ENCODE data around the gene DHRS12. TPM values are rescaled to one million over a fixed set of nuclear protein-coding genes. Genes with fewer than 3 reads are reported as not detected.

The DHRS12 gene, protein sequence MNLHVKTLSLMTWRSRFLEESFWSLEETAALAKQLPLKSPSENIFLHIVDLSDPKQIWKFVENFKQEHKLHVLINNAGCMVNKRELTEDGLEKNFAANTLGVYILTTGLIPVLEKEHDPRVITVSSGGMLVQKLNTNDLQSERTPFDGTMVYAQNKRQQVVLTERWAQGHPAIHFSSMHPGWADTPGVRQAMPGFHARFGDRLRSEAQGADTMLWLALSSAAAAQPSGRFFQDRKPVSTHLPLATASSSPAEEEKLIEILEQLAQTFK
- 2.8 and 3.6 TPM in 2 replicates for total RNA-seq (2014; rRNA removed; shearing (Covaris generic))

DNA sequence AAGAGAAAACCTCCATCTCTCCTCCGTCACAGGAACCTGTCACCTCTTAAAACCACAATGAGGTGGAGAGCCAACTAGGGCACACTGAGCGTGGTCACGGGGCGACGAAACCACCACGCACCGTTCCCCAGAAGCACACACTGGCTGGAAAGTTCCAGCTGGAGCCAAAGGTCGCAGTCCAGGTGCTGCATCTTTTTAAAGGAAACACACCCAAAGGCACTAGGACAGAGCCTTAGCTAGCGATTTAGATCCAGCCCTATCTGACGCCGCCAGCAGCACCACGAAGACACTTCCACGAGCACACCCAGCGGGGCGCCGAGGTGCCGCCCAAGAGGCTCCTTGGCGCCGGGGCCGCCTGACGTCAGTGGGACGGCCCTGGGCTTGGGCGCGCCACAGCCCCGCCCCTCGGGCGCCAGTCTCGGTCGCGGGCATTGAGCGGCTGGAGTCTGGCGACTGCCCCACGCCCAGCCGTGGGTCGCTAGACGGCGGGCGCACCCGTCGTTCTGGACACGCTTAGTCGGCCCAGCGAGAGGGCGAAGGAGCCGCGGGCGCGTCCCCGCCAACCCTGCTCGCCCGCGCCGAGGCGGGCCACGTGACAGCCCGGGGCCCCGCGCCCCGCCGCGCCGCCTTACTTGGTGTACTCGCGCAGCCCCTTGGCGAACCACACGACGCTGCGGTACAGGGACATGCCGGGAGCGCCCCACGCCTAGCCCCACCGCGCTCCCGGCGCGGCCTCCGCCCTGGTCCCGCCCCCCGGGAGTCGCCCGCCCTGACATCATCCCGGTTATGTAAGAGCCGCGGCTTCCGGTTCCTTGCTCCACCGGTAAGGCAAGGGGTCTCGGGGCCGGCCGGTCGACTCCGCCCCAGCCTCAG, at the start of gene DHRS12:
Gene DHRS12, minus strand, starts transcription at position 742 of the 873 bp plus-strand sequence. CDS start 4,504 bp downstream, outside the sequence.
- DNase-seq (ENCODE audit: low read depth) = peak; percentile 80

DNA sequence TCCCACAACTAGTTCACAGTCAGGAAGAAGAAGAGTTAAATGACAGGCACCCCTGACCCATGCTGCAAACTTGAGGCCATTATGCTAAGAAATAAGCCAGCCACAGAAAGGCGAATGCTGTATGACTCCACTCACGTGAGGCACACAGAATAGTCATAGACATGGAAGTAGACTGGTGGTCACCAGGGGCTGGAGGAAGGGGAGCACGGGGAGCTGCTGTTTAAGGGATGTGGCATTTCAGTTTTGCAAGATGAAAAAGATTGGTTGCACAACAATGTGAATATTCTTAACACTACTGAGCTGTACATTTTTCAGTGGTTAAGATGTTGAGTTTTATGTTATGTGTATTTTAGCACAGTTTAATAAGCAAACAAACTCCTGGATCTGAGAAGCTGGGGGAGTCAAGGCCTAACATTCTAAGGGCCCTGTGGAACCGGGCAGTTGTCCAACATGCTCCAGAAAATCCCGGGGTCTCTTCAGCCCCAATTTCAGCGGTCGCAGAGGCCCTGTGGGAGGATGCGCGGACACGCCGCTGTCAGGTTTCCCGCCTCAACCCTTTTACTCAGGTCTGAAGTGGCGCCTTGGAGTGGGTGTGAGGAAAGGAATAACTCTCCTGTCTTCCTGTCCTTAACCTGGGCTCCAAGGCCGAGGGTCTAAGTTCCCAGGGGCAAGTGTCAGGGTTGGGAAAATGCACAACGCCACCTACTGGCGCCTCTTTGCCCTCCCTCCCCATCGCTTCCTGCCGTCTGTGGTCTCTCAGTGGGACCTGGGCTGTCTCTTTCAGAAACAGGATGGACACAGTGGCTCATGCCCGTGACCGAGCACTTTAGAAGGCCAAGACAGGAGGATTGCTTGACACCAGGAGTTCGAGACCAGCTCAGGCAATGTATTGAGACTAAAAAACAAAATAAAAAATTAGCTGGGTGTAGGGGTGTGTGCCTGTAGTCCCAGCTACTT, 45.5 kb upstream of the DHRS12 start:
- no peak for DNase-seq (ENCODE audit: low read depth)

DNA sequence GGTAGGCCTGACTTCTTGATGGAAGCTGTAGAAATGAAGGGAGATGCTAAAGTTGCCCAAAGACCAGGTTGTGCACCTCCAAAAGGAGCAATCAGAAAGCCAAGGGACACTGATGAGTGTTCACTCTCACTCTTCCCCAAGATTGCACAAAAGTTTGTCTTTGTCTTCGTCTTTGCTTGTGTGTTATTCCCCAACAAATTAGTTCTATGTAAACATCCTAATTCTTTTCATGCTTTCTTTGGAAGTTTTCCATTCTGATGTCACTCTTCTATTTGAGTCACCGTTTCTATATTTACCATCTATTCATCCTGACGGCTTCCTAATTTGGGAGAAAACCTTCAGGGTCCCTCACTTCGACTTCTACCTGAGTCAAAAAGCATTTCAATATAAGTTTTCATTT, 44.7 kb upstream of the DHRS12 start:
- DNase-seq (ENCODE audit: low read depth) = peak; percentile 25

DNA sequence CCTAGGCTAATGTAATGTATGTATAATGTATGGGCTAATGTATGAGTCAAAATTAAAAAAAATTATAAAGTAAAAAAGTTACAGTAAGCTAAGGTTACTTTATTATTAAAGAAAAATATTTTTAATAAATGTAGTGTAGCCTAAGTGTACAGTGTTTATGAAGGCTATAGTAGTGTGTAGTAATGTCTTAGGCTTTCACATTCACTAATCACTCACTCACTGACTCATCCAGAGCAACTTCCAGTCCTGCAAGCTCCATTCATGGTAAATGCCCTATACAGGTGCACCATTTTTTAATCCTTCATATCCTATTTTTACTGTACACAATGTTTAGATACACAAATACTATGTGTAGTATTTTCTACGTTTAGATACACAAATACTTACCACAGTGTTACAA, 42.8 kb upstream of the DHRS12 start:
- no peak for DNase-seq (ENCODE audit: low read depth)

DNA sequence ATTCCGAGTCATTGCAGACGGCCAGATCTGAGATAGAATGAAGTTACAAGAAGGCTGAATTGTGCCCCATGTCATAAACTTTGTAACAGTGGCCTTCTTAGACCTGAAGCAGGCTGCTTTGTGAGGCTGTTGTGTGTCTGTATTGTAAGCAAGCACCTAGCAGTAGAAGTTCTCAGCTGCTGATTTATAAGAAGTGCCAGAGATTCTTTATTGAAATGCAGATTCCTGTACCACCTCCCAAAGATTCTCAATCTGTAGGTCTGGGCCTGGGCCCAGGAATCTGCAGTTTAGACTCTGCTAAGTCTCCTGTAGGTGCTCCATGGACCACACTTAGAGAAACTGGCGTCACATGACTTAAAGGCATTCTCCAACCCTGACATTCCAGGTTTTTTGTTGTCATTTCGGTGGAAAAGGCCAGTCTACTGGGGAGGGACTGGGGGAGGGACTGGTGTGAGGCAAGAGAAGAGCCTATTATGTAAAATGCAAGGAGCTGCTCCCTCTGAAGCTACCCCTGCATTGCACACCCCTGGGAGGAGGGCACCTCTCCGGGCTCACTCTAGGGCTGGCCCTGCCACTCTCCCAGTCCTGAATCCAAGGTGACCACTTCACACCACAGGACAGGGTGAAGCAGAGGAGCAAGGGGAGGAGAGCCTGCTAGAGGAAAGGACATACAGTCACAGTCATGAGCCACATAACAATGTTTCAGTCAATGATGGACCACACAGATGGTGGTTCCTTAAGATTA, 41.8 kb upstream of the DHRS12 start:
- no peak for DNase-seq (ENCODE audit: low read depth)

DNA sequence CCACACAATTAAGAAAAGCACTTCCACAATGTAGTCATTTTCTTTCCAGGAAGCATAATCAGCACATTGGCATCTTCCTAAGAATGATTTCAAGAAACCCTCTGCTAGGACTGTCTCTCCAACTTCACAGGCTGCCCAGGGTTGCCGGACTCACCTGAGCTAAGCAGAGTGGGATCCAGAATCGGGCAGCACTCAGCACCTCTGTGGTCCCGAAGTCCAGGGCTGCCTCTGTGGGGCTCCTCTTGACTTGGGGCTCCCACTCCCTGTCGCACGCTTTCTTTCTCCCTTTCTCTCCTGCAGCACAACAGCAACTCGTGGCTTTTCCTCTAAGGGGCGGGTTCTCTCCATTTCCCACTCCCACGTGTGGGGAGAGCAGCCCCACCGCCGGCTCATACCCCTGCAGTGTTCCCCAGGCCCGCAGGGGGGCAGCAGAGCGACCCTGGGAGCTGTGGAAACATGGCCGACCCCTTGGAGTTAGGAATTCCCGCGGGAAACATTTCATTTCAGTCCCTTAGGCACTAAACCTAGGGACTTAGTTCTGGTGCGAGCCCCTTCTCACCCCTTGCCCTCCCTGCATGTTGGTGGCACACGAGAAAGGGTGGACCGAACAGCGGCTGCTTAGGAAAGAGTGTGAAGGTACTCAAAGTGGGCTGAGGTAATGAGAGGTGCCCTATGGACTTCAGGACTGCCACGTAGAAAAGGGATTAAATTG, 41.1 kb upstream of the DHRS12 start, which contains the start of gene TMEM272:
Gene TMEM272, minus strand, starts transcription at position 316 of the 712 bp plus-strand sequence. CDS start 6,647 bp downstream, outside the sequence.
- peak; percentile 52 for DNase-seq (ENCODE audit: low read depth)

DNA sequence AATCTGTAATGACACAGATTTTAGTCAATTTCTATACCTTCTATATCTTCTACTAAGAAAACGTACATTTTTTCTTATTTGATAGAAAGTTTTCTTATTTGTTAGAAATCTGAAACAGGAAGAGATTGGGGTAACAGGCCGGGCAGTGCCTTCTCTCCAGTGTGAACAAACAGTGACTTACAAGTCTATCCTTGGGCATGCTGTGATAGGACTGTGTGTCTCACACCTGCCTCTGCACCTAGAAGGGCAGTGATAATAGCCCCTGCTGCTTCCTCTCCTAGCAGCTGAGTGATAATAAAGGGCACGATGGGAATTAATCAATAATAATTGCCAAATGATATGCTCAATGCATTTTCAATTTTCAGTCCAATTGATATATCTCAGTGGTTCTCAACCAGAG, 39.6 kb upstream of the DHRS12 start:
- no peak for DNase-seq (ENCODE audit: low read depth)

DNA sequence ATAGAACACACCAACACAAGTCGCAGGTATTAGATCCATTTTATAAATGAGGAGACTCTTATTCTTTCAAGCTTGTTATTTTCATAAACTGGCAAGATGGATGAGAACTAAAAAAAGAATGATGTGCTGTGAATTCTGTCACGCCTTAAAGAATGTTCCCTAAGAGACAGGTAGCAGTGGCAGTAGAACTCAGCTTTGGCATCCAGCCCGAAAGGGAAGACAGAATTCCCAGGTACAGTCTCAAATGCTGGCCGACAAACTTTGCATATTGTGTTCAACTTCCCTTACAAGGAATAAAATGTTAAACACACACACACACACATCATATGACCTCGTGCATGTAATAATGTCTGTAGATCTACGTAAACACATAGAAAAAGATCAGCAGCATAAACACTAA, 37.8 kb upstream of the DHRS12 start:
- DNase-seq (ENCODE audit: low read depth) = no peak

DNA sequence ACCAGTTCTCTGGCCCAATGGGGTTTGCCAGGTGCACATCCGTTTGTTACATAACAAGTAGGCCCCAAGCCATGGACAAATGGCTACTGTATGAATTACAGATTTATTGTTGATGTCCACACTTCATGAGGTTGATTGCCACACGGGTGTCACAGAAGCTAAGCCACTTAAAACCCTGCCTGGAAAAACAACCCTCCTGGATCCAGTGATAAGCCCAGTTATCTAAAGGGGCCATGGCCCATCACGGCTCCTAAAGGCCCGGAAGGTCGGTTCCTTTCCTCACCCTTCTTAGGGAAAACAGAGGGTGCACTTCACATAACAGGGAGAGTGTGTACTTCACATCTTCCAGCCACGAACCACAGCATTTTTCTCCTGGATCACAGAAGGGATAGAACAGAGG, 37.0 kb upstream of the DHRS12 start:
- no peak for DNase-seq (ENCODE audit: low read depth)

DNA sequence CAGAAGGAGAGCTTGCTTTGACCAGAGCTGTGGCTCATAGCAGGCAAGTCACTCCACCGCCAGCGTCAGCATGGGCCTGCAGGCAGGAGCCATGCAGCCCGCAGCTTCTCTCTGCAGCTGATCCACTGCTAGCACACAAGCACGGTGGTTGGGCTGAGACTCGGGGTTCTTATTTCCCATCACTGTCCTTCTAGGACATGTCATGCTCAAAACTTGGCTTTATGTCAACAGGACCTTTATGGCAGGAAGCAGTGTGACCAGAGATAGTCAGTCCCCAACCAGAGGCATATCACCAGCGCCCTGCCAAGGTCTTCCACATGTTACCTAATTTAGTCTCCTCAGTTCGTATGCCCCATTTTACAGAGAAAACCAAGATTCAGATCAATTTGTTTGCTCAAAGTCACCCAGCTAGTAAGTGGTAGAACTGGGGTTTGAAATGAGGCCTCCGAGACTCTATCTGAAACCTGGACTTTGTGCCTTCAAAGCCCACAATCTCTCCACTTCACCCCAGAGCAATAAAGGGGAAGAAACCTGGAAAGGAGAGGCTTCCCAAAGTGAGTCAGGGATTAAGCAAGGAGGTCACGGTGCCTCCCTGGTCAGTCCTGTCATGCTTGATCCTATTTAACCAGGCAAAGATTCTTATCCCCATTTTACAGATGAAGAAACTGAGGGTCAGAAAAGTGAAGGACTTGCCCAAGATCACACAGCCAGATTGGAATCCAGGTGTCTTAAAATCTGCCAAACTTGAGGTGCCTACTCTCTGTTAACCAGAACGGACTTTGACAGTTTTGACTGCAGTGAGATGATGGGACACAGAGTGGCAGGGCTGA, 36.0 kb upstream of the DHRS12 start:
- no peak for DNase-seq (ENCODE audit: low read depth)

DNA sequence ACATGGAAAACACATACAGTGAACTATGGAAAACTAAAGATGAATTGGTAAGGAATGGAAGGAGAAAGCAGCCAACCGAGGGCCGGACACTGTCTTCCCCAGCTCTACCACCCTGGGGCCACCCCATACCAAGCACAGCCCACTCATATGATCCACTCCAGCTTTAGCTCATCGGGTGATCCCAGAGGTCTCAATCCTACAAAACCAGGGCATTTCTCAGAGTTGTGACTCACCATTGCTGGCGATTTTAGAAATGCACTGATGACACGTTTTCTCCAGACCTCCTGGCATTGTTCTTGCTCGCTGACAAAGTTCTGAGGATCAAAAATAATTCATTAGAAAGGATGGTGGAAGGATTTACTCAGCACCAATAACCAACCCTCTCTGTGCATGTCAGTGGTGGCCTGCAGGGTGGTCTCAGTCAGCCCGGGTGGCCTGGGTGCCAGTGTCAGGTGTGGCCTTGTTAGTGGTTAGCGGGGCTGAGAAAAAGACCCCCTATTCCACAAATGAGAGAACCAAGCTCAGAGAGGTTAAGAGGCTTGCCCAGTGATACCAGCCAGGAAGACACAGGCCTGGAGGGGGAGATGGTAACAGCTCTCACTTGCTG, 34.4 kb upstream of the DHRS12 start:
- DNase-seq (ENCODE audit: low read depth) = peak; percentile 36

DNA sequence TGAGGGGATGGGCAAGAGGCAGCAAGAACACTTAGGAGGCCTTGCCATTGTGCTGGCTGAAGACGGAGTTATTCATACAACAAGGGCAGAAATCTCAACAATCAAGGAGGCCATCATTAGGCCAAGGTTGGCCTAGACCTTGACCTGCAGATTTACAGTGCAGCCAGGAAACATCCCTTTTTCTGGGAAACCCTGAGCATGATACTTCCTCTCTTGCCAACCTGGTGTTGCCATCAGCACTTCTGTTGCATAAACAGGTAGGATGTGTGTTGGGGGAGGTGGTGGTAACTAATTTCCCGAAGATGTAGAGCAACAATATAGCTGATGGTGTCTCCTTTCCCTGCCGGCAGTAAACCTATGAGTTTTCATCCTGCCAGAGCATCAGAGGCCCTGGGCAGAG, 33.1 kb upstream of the DHRS12 start:
- DNase-seq (ENCODE audit: low read depth) = no peak

DNA sequence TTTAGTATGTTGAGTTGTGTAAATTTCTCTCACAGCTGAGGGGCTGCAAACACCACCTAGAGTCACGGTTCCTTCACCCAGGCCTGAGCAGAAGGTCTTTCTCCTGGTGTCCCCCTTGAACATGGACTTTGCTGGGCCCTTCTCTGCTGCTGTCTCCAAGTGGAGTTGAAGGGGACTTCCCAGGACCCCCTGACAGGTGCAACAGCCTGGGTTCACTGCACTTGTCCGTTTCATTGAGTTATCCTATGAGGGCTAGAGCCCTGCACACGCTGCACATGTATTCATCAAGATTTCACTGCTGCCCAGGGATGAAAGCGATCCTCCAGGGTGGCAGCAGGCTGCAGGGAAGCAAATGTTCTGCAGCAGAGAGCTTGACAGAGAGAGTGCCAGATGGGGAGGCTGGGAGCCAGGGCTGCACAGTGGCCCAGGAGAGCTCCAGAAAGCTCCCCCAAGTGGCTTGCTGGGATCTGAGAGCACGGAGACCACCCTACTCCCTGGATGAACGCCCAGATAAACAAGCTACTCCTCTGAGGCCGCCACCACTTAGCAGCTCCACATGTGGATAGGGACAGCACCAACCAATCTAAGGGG, 30.7 kb upstream of the DHRS12 start:
- no peak for DNase-seq (ENCODE audit: low read depth)

DNA sequence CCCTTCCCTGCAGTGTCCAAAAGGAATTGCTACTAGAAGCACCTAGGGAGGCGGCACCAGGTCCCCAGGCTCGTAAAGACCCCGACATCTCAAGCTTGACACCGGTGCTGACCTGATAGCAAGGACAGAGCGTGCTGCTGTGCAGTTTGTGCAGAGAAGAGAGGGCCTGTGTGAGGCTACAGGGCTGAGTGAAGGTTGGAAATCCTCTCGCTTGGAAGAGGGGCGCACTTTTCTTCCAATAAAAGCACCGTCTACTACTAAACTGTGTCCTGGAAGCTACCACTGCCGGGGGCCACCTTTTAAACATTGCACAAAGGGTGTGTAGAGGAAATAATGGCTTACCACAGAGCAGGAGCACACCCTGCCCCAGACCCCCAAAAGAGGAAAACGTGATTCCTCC, 30.0 kb upstream of the DHRS12 start:
- DNase-seq (ENCODE audit: low read depth) = no peak

DNA sequence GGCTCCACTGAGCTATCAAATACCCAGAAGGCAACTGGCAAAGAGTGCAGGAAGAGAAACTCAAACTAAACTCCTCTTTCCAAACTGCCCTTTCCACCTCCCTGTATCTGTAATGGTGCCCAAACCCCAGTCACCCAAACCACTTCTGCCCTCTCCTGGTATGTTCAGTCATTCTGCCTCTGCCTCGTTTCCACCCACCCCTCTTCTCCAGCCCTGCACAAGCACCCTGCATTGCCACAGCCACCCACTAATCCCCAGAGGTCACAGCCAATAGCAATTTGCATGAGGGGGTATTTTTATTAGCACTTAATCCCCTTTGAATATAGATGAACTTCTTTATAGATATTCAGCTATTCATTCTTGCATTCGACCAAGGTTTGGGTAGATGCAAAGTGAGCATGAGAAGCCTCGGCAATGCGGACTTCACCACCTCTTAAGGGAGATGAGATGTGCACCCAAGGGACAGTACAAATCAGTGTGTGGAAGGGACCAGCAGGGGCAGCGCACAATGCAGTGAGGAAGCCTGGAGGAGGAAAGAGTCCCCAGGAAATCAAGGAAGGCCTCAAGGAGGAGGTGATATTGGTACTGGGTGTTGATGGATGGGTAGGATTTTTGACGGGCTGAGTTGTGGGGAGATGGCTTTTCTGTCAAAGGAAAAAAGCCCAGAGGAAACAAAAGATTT, 28.6 kb upstream of the DHRS12 start:
- DNase-seq (ENCODE audit: low read depth) = peak; percentile 32

DNA sequence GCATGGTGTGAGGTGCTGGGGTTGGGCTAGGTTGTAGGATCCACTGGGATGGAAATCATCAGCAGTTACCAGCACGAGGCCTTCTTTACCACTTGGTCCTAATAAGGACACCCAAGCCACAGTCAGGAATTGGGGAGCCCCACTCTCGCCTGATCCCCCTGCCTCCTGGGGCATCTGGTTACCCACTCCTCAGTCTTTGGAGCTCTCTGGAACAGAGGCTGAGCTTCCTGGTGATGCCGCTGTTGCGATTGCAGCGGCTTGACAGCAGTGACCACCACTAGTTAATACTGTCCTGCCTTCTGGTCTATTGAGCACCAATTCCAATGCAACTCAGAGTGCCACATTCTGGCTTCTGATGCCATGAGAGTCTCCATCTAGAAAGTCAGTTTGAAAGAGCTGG, 27.6 kb upstream of the DHRS12 start:
- no peak for DNase-seq (ENCODE audit: low read depth)

DNA sequence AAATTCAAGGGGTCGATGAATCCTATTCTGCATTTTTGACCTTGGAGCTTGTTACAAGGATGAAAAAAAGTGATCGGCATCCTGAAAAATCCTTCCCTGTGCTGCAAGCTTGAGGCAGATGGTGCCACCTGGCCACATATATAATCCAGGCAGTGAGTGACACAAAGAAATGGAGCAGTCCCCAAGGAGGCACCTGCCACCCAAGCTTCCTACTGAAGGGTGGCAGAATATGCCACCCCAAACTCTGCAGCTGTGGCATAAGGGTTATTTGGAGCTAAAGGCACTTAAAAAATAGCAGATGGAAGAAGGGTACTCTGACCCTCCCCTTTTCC, 25.6 kb upstream of the DHRS12 start:
- DNase-seq (ENCODE audit: low read depth) = no peak

Measured in RPMI7951 (cell line).